Panc1 (cell line): ENCODE results near the gene AMD1. TPM values are rescaled to one million over a fixed set of nuclear protein-coding genes. Genes with fewer than 3 reads are reported as not detected.

Source experiments
- ATAC-seq: fragments of 200-7000 bp; cut with Tn5 transposase; 2 replicates; pipeline ENCODE4 v1.9.1; 2020; ENCODE audit warnings: mild to moderate bottlenecking, moderate library complexity
- BruUV-seq: library from RNA; stranded (reverse); fragments of 400-500 nt; replicated peaks from 2 replicates; lab custom pipeline; 2021; lab: Mats Ljungman, UMichigan
- CTCF ChIA-PET: fragments of 300-600 bp; sonication (Branson Sonifier 250); formaldehyde crosslinking; loops from one replicate; lab custom pipeline; 2022; ENCODE audit warnings: antibody characterized with exemption; lab: Charles Lee
- POLR2A ChIA-PET: fragments of 300-600 bp; sonication (Branson Sonifier 250); formaldehyde crosslinking; loops from one replicate; lab custom pipeline; 2022; ENCODE audit warnings: antibody characterized with exemption; lab: Charles Lee
- DNase-seq: peaks from one replicate; pipeline ENCODE4 v3.0.0-alpha.2; 2010; ENCODE audit warnings: low read depth, low spot score
- H3K27ac ChIP-seq: 2 replicates; pipeline ENCODE4 v1.5.1; 2011; ENCODE audit warnings: mild to moderate bottlenecking, low read length, inconsistent platforms
- H3K27me3 ChIP-seq: fragments of 200-500 bp; sonication (Bioruptor generic); 2 replicates; pipeline ENCODE4 v1.6.0; 2014; ENCODE audit warnings: low read length, inconsistent platforms; ENCODE audit not compliant: control insufficient read depth, insufficient read depth
- H3K36me3 ChIP-seq: fragments of 200-500 bp; sonication (Bioruptor generic); 2 replicates; pipeline ENCODE4 v1.5.1; 2014; ENCODE audit warnings: inconsistent platforms, mild to moderate bottlenecking, low read length, moderate library complexity; ENCODE audit not compliant: control insufficient read depth, insufficient read depth
- H3K4me1 ChIP-seq: 2 replicates; pipeline ENCODE4 v1.5.1; 2011; ENCODE audit warnings: inconsistent platforms, mild to moderate bottlenecking, low read length, moderate library complexity; ENCODE audit not compliant: control insufficient read depth, insufficient read depth
- H3K4me3 ChIP-seq, 2 experiments: 2 replicates each; pipeline ENCODE4 v1.5.1; 2011 to 2012; ENCODE audit warnings: low read depth in 2 of 2, low read length in 2 of 2, mild to moderate bottlenecking in 2 of 2, inconsistent platforms in 1 of 2, moderate library complexity in 1 of 2
- H3K9me3 ChIP-seq: fragments of 200-500 bp; sonication (Bioruptor generic); 2 replicates; pipeline ENCODE4 v1.5.1; 2014; ENCODE audit warnings: low read depth, mild to moderate bottlenecking, inconsistent platforms, low read length, moderate library complexity; ENCODE audit not compliant: control insufficient read depth, insufficient read depth
- CTCF ChIP-seq: fragments of 450-650 bp; IDR thresholded peaks from 2 replicates; pipeline ENCODE4 v1.5.1; 2017; ENCODE audit warnings: mild to moderate bottlenecking
- POLR2AphosphoS5 ChIP-seq: IDR thresholded peaks from 2 replicates; pipeline ENCODE4 v1.6.1; 2012; ENCODE audit warnings: mild to moderate bottlenecking, low read depth, low read length, moderate library complexity
- REST ChIP-seq, 2 experiments: IDR thresholded peaks; 2 replicates each; pipeline ENCODE4 v1.6.1; 2011 to 2012; ENCODE audit warnings: low read depth in 2 of 2, control low read depth in 1 of 2, low read length in 1 of 2, mild to moderate bottlenecking in 1 of 2, moderate library complexity in 1 of 2; ENCODE audit not compliant: insufficient read depth in 1 of 2
- SIN3A ChIP-seq: IDR thresholded peaks from 2 replicates; pipeline ENCODE4 v1.6.1; 2012; ENCODE audit warnings: low read depth, mild to moderate bottlenecking, low read length, moderate library complexity, borderline replicate concordance; ENCODE audit not compliant: insufficient read depth
- TCF7L2 ChIP-seq: IDR thresholded peaks from 2 replicates; pipeline ENCODE4 v1.6.1; 2011; ENCODE audit warnings: mild to moderate bottlenecking, low read depth, low read length, inconsistent platforms
- in situ Hi-C: cut with HindIII; loops from 2 replicates; pipeline ENCODE4 v1.10.0; 2016; ENCODE audit warnings: low sequenced_read_pairs, low pct_unique_long_range_greater_than_20kb
- intact Hi-C: fragments of 100-400 bp; cut with micrococcal nuclease; formaldehyde crosslinking; loops from one replicate; pipeline ENCODE4 v1.10.0; 2022; ENCODE audit not compliant: unreplicated experiment
- total RNA-seq: library from RNA; stranded (reverse); gene quantifications from one replicate; pipeline ENCODE4 v1.2.1, GENCODE V29; 2021; ENCODE audit not compliant: unreplicated experiment

The AMD1 gene
- total RNA-seq, 1 experiment from 2014 or later, result 81.7 TPM

DNA sequence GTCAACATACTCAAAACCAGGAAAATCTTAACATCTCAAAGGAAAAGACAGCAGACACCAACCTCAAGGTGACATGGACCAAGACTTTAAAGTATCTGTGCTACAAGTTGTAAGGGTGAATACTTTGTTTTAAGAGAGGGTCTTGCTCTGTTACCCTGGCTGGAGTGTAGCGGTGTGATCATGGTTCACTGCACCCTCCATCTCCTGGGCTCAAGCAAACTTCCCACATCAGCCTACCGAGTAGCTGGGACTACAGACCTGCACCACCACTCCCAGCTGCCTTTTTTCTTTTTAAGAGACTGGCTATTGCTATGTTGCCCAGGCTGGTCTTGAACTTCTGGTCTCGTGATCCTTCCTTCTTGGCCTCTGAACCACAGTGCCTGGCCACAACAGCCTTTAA, 9.7 kb downstream of the AMD1 start:
- intact Hi-C loops, result no loop called here
- TSS peak; percentile 32 for BruUV-seq
- H3K27ac ChIP-seq, result no peak overlapping the region
- DNase-seq (no peak), ATAC-seq (no peak)
- H3K27me3 ChIP-seq, result no peaks in the 10 kb centered on the region
- H3K4me3 ChIP-seq, result no peak overlapping the region
- TF ChIP-seq REST (IDR thresholded peaks at IDR 0.05; ENCODE audit: insufficient read depth in 1 of 2, low read depth in 2 of 2, low read length in 1 of 2) (no peak), POLR2AphosphoS5 (no peak), TCF7L2 (no peak), SIN3A (no peak), CTCF (no peak)
- H3K9me3 ChIP-seq, result no peaks in the 10 kb centered on the region
- H3K4me1 ChIP-seq, result peaks cover 47% of the 10 kb centered on the region
- CTCF ChIA-PET, result interaction anchor here (0.5 kb wide), 1 partner anchor 201 kb away, joined by 3 read pairs; no protein-coding TSS in a partner anchor
- H3K36me3 ChIP-seq, result no peaks in the 10 kb centered on the region
- POLR2A ChIA-PET, result interaction anchor here (1.3 kb wide), 1 partner anchor 10 kb away, joined by 4 read pairs; the partner anchor contains the start of gene AMD1
- in situ Hi-C loops, result no loop called here

GRCh38 chr6:110885526-110885925, 10.9 kb downstream of the AMD1 start:
- POLR2A ChIA-PET, result interaction anchor here (1.1 kb wide), 1 partner anchor 21 kb away, joined by 3 read pairs; no protein-coding TSS in a partner anchor
- DNase-seq (no peak), ATAC-seq (no peak)
- Histone ChIP-seq H3K36me3 (peaks cover 4% of the 10 kb centered on the region; the same call in 1 of the 2 replicates), H3K4me3 (no peak overlapping the region), H3K27me3 (no peaks in the 10 kb centered on the region), H3K9me3 (no peaks in the 10 kb centered on the region), H3K4me1 (peaks cover 39% of the 10 kb centered on the region), H3K27ac (no peak overlapping the region)
- CTCF ChIA-PET, result interaction anchor here (0.7 kb wide), 1 partner anchor 20 kb away, joined by 3 read pairs; no protein-coding TSS in a partner anchor
- in situ Hi-C loops (no loop called here), intact Hi-C loops (no loop called here)
- no TSS peak for BruUV-seq
- TF ChIP-seq POLR2AphosphoS5, result no peak
- no peak for TF ChIP-seq TCF7L2
- TF ChIP-seq REST (IDR thresholded peaks at IDR 0.05; ENCODE audit: insufficient read depth in 1 of 2, low read depth in 2 of 2, low read length in 1 of 2), result no peak
- TF ChIP-seq CTCF, result no peak
- no peak for TF ChIP-seq SIN3A
